Measurements from ENCODE around the gene ANKRD55. TPM values are rescaled to one million over a fixed set of nuclear protein-coding genes. Genes with fewer than 3 reads are reported as not detected.
"Not testable (repeated sequence)": the region's sequence is repeated elsewhere in the genome, so short reads cannot be mapped to it uniquely, and the experiment has no call there.

Gene ANKRD55
- total RNA-seq, 1 experiment from 2014 or later, result not detected

GRCh38 chr5:56229111-56229510 lies 4.0 kb downstream of the ANKRD55 start:
- Histone ChIP-seq H2AFZ (no peak overlapping the region), H4K20me1 (ENCODE audit: insufficient read depth) (no peaks in the 10 kb centered on the region), H3F3A (ENCODE audit: insufficient read depth, low read depth) (no peaks in the 10 kb centered on the region), H3K4me2 (no peak overlapping the region), H3K27ac (no peak overlapping the region), H3K4me3 (no peak overlapping the region), H3K9me3 (ENCODE audit: insufficient read depth, low read depth) (no peaks in the 10 kb centered on the region; the same call in 1 of the 2 replicates), H3K9me2 (ENCODE audit: insufficient read depth) (no peaks in the 10 kb centered on the region), H3K79me2 (ENCODE audit: low read depth) (no peaks in the 10 kb centered on the region), H3K36me3 (ENCODE audit: low read depth) (no peaks in the 10 kb centered on the region), H3K27me3 (ENCODE audit: insufficient read depth, low read depth) (no peaks in the 10 kb centered on the region), H3K4me1 (replicated peaks; ENCODE audit: insufficient read depth) (no peaks in the 10 kb centered on the region)
- POLR2A ChIA-PET (ENCODE audit: unreplicated experiment), result no interaction called here
- intact Hi-C loops (cut with micrococcal nuclease; ENCODE audit: unreplicated experiment), result no loop called here
- DNase-seq, result no peak
- TF ChIP-seq, protein P1, sequence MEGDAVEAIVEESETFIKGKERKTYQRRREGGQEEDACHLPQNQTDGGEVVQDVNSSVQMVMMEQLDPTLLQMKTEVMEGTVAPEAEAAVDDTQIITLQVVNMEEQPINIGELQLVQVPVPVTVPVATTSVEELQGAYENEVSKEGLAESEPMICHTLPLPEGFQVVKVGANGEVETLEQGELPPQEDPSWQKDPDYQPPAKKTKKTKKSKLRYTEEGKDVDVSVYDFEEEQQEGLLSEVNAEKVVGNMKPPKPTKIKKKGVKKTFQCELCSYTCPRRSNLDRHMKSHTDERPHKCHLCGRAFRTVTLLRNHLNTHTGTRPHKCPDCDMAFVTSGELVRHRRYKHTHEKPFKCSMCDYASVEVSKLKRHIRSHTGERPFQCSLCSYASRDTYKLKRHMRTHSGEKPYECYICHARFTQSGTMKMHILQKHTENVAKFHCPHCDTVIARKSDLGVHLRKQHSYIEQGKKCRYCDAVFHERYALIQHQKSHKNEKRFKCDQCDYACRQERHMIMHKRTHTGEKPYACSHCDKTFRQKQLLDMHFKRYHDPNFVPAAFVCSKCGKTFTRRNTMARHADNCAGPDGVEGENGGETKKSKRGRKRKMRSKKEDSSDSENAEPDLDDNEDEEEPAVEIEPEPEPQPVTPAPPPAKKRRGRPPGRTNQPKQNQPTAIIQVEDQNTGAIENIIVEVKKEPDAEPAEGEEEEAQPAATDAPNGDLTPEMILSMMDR (conservative IDR thresholded peaks at IDR 0.05), result no peak
- no peak for TF ChIP-seq EZH2 (IDR thresholded peaks at IDR 0.05; ENCODE audit: low read depth)
- CTCF ChIA-PET, result interaction anchor here (0.7 kb wide), 1 partner anchor 1069 kb away, joined by 6 read pairs; the partner anchor contains the start of gene GPX8
- no TSS peak for BruUV-seq (replicated peaks)

DNA sequence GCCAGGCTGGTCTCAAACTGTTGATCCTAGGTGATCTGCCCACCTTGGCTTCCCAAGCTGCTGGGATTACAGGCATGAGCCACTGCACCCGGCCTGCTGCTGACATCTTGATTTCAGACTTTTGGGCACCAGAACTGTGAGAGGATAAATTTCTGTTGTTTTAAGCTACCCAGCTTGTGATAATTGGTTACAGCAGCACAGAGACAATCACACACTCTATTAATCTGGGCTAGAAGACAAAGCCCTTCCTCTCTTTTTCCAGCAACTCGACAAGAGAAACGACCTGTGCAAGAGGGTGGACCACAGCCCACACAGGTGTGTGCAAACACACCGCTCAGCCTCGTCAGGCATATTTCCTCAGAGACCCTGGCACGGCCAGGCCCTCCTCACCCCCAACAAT lies 4.5 kb downstream of the ANKRD55 start:
- Histone ChIP-seq H3K4me2 (no peak overlapping the region), H2AFZ (no peak overlapping the region), H3K36me3 (ENCODE audit: low read depth) (no peaks in the 10 kb centered on the region), H3K9me2 (ENCODE audit: insufficient read depth) (no peaks in the 10 kb centered on the region), H4K20me1 (ENCODE audit: insufficient read depth) (no peaks in the 10 kb centered on the region), H3K4me1 (replicated peaks; ENCODE audit: insufficient read depth) (no peaks in the 10 kb centered on the region), H3K9me3 (ENCODE audit: insufficient read depth, low read depth) (no peaks in the 10 kb centered on the region; the same call in 1 of the 2 replicates), H3K27me3 (ENCODE audit: insufficient read depth, low read depth) (no peaks in the 10 kb centered on the region), H3K79me2 (ENCODE audit: low read depth) (no peaks in the 10 kb centered on the region), H3K4me3 (no peak overlapping the region), H3K27ac (no peak overlapping the region), H3F3A (ENCODE audit: insufficient read depth, low read depth) (no peaks in the 10 kb centered on the region)
- ChIA-PET POLR2A (ENCODE audit: unreplicated experiment) (interaction anchor here (0.6 kb wide), 1 partner anchor 15 kb away, joined by 3 read pairs; no protein-coding TSS in a partner anchor), CTCF (interaction anchor here (0.7 kb wide), 1 partner anchor 1069 kb away, joined by 6 read pairs; the partner anchor contains the start of gene GPX8)
- no peak for DNase-seq
- BruUV-seq (replicated peaks), result no TSS peak
- TF ChIP-seq, protein P1 (conservative IDR thresholded peaks at IDR 0.05), result no peak
- no peak for TF ChIP-seq EZH2 (IDR thresholded peaks at IDR 0.05; ENCODE audit: low read depth)
- intact Hi-C loops (cut with micrococcal nuclease; ENCODE audit: unreplicated experiment), result no loop called here

- no peak for DNase-seq
- H3K27me3 ChIP-seq (ENCODE audit: insufficient read depth, low read depth), result no peaks in the 10 kb centered on the region
- H3K4me2 ChIP-seq, result no peak overlapping the region
- no peaks in the 10 kb centered on the region for H3K9me2 ChIP-seq (ENCODE audit: insufficient read depth)
- no peak overlapping the region for H3K4me3 ChIP-seq
- no peaks in the 10 kb centered on the region; the same call in 1 of the 2 replicates for H3K9me3 ChIP-seq (ENCODE audit: insufficient read depth, low read depth)
- ChIA-PET POLR2A (ENCODE audit: unreplicated experiment) (interaction anchor here (0.6 kb wide), 1 partner anchor 834 kb away, joined by 6 read pairs; no protein-coding TSS in a partner anchor), CTCF (no interaction called here)
- TF ChIP-seq, protein P1 (conservative IDR thresholded peaks at IDR 0.05), result no peak
- no peak for TF ChIP-seq EZH2 (IDR thresholded peaks at IDR 0.05; ENCODE audit: low read depth)
- H3K36me3 ChIP-seq (ENCODE audit: low read depth), result no peaks in the 10 kb centered on the region
- H3K79me2 ChIP-seq (ENCODE audit: low read depth), result no peaks in the 10 kb centered on the region
- H3K27ac ChIP-seq, result no peak overlapping the region
- intact Hi-C loops (cut with micrococcal nuclease; ENCODE audit: unreplicated experiment), result no loop called here
- no peak overlapping the region for H2AFZ ChIP-seq
- no peaks in the 10 kb centered on the region for H4K20me1 ChIP-seq (ENCODE audit: insufficient read depth)
- H3K4me1 ChIP-seq (replicated peaks; ENCODE audit: insufficient read depth), result no peaks in the 10 kb centered on the region
- no peaks in the 10 kb centered on the region for H3F3A ChIP-seq (ENCODE audit: insufficient read depth, low read depth)
- BruUV-seq (replicated peaks), result no TSS peak
Measured at GRCh38 chr5:56227691-56228090, 5.4 kb downstream of the ANKRD55 start.

- H3K9me2 ChIP-seq (ENCODE audit: insufficient read depth); DNase-seq; CTCF ChIA-PET; H3F3A ChIP-seq (ENCODE audit: insufficient read depth, low read depth); H3K79me2 ChIP-seq (ENCODE audit: low read depth); H3K4me2 ChIP-seq; H3K36me3 ChIP-seq (ENCODE audit: low read depth); H2AFZ ChIP-seq; H4K20me1 ChIP-seq (ENCODE audit: insufficient read depth); POLR2A ChIA-PET (ENCODE audit: unreplicated experiment); H3K27me3 ChIP-seq (ENCODE audit: insufficient read depth, low read depth); BruUV-seq (replicated peaks); H3K27ac ChIP-seq; H3K4me1 ChIP-seq (replicated peaks; ENCODE audit: insufficient read depth); intact Hi-C loops (cut with micrococcal nuclease; ENCODE audit: unreplicated experiment); H3K9me3 ChIP-seq (ENCODE audit: insufficient read depth, low read depth); H3K4me3 ChIP-seq: not testable (repeated sequence)
Measured at GRCh38 chr5:56223298-56223697, 9.8 kb downstream of the ANKRD55 start.

DNA sequence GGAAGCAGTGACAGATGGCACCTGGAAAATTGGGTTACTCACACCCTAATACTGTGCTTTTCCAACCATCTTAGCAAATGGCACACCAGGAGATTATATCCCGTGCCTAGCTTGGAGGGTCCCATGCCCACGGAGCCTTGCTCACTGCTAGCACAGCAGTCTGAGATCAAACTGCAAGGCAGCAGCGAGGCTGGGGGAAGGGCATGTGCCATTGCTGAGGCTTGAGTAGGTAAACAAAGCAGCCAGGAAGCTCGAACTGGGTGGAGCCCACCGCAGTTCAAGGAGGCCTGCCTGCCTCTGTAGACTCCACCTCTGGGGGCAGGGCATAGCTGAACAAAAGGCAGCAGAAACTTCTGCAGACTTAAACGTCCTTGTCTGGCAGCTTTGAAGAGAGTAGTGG lies 11.5 kb downstream of the ANKRD55 start:
- POLR2A ChIA-PET (ENCODE audit: unreplicated experiment); H3K79me2 ChIP-seq (ENCODE audit: low read depth): not testable (repeated sequence)

More for the DNA sequence above, 11.5 kb downstream of the ANKRD55 start:
- intact Hi-C loops (cut with micrococcal nuclease; ENCODE audit: unreplicated experiment); H3K27ac ChIP-seq; H3K9me2 ChIP-seq (ENCODE audit: insufficient read depth); H3K4me3 ChIP-seq; H4K20me1 ChIP-seq (ENCODE audit: insufficient read depth); BruUV-seq (replicated peaks); CTCF ChIA-PET; H2AFZ ChIP-seq; H3K4me1 ChIP-seq (replicated peaks; ENCODE audit: insufficient read depth); DNase-seq; H3K4me2 ChIP-seq; H3K27me3 ChIP-seq (ENCODE audit: insufficient read depth, low read depth); H3K36me3 ChIP-seq (ENCODE audit: low read depth); H3F3A ChIP-seq (ENCODE audit: insufficient read depth, low read depth): not testable (repeated sequence)
- H3K9me3 ChIP-seq (ENCODE audit: insufficient read depth, low read depth), result 0 out of 2 replicates have a peak, but pooled peaks cover 13% of the 10 kb centered on the region

All from PC-9 (cell line).